Body of pancreas (tissue), 4 donors: ENCODE measurements around the gene CETN1.

ENCODE experiments used
- CTCF ChIP-seq, 7 experiments: fragments of 450-650 bp in 4 of 7; fragments of 200-600 bp in 3 of 7; sonication (generic) in 3 of 7; IDR thresholded peaks; one replicate each; pipeline ENCODE4 v1.5.1; 2016 to 2019; ENCODE audit warnings: antibody characterized with exemption in 7 of 7
- POLR2A ChIP-seq, 3 donors: fragments of 450-650 bp; IDR thresholded peaks; one replicate each; pipeline ENCODE4 v1.6.1; 2016; ENCODE audit warnings: antibody characterized with exemption in 3 of 3, mild to moderate bottlenecking in 2 of 3

DNA sequence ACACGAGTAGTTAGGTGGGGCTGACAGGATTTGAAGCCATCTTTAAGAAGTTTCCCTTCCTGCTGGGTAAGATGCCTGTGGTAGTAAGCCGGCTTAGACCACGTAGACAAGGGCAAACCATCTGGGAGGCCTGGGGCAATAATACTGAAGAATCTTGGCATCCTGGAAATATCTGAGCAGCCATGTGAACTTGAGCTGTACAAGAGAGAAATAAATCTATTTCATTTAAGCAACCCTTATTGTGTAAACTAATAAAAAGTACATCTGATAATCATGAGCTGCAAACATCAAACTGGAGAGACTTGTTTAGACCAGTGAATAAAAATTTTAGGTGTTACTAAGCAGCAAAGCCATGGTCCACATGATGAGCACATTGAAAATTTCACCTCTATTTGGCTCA, 11.4 kb upstream of the CETN1 start:
- TF ChIP-seq POLR2A (IDR thresholded peaks at IDR 0.05) (no peak), CTCF (IDR thresholded peaks at IDR 0.05) (no peak)
